ENCODE data around the gene ITGA11. TPM values are rescaled to one million over a fixed set of nuclear protein-coding genes. Genes with fewer than 3 reads are reported as not detected.
"Not testable (repeated sequence)": the region's sequence is repeated elsewhere in the genome, so short reads cannot be mapped to it uniquely, and the experiment has no call there.

ITGA11 gene
- total RNA-seq, 1 experiment from 2014 or later, result not detected

DNA sequence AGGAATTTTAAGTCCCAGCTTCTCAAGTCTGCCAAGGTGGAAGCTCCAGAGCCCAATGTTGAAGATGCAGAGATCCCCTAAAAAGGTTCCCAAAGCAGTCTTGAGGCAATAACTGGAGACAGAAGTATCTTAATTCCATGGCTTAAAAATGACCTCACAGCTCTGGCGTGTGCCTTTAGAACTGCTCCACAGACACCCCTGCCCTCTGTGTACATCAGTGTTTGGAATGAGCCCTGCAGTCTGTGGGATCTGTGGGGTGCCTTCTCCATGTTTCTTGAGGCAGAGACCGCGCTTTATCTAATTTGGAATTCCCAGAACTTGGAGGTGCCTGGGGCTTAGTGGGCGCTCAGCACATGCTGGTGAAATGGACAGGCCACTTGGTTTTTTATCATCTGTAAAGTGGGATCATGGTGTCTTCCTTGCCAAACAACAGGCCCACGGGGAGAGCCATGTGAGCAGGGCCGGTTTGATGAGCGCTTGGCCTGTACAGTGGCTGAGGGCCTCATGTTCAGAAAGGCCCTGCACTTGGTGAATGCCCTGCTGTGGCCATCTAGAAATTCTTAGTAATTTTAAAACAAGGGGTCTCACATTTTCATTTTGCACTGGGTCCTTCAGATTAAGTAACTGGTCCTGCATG, 7.1 kb downstream of the ITGA11 start:
- ChIA-PET POLR2A (ENCODE audit: unreplicated experiment) (no interaction called here), CTCF (no interaction called here)
- no peak overlapping the region for H3K9ac ChIP-seq (ENCODE audit: low read length)
- H3K4me1 ChIP-seq (ENCODE audit: insufficient read depth, low read length), result no peaks in the 10 kb centered on the region
- H3K36me3 ChIP-seq (ENCODE audit: low read depth, low read length), result no peaks in the 10 kb centered on the region
- no peaks in the 10 kb centered on the region for H3K9me2 ChIP-seq (replicated peaks; ENCODE audit: low read length)
- no peaks in the 10 kb centered on the region for H3K27me3 ChIP-seq (ENCODE audit: low read length)
- H3K4me2 ChIP-seq (ENCODE audit: low read length), result no peak overlapping the region
- H4K20me1 ChIP-seq (ENCODE audit: low read length), result no peaks in the 10 kb centered on the region
- no TSS peak for BruUV-seq (replicated peaks)
- no peaks in the 10 kb centered on the region for H3F3A ChIP-seq (ENCODE audit: low read length, unreplicated experiment)
- no peak overlapping the region for H3K27ac ChIP-seq (ENCODE audit: low read length)
- no peak overlapping the region for H3K4me3 ChIP-seq (ENCODE audit: low read length)
- H2AFZ ChIP-seq (ENCODE audit: low read length), result no peak overlapping the region
- TF ChIP-seq EZH2 (IDR thresholded peaks at IDR 0.05; ENCODE audit: low read length, unreplicated experiment) (no peak), EZH2phosphoT487 (IDR thresholded peaks at IDR 0.05; ENCODE audit: borderline replicate concordance, low read length) (no peak)
- H3K9me3 ChIP-seq (ENCODE audit: low read length), result no peaks in the 10 kb centered on the region
- no peak for DNase-seq
- ATAC-seq, result no peak
- intact Hi-C loops (cut with micrococcal nuclease), result no loop called here
- H3K79me2 ChIP-seq (ENCODE audit: low read length), result no peaks in the 10 kb centered on the region

DNA sequence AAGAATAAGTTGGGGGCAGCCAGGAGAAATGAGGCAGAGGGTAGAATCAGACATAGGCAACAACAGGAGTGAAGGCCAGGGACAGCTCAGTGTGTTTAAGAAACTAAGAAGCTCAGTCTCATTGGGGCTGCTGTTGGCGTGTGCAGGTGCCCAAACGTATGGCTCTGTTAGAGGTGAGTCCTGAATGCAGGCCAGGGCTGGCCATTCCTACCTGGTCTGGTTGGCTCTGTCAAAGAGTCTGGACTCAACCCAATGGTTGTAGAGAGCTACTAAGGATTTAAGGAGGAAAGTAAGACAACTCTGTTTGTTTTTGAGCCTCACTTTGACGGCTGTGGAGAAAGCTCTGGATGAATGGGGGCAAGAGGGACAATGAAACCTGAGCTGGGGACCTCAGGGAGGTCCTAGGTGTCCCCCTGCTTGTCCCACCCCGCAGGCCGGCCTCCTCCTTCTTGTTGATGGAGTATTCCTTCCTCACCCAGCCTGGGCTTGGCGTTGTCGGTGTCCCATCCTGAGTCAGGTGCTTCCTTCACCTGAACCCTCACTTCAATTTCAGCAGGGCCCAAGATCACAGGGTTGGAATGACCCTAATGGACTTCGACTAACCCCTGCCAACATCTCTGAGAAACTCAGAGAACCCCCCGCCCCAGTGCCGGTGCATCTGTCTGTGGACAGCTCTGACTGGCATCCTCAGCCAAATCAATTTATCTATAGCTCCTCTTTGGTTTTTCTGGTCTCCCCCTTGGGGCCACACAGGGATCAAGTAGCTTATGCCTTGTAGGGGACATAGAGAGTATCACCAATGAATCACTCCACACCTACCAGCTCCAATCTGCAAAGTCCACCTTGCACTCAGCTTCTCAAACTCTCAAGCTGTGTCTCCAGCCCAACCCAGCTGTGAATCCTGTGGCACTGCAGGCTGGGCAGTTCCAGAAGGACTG, 8.3 kb downstream of the ITGA11 start:
- ChIA-PET CTCF (no interaction called here), POLR2A (ENCODE audit: unreplicated experiment) (no interaction called here)
- ATAC-seq (no peak), DNase-seq (no peak)
- TF ChIP-seq, protein P1, sequence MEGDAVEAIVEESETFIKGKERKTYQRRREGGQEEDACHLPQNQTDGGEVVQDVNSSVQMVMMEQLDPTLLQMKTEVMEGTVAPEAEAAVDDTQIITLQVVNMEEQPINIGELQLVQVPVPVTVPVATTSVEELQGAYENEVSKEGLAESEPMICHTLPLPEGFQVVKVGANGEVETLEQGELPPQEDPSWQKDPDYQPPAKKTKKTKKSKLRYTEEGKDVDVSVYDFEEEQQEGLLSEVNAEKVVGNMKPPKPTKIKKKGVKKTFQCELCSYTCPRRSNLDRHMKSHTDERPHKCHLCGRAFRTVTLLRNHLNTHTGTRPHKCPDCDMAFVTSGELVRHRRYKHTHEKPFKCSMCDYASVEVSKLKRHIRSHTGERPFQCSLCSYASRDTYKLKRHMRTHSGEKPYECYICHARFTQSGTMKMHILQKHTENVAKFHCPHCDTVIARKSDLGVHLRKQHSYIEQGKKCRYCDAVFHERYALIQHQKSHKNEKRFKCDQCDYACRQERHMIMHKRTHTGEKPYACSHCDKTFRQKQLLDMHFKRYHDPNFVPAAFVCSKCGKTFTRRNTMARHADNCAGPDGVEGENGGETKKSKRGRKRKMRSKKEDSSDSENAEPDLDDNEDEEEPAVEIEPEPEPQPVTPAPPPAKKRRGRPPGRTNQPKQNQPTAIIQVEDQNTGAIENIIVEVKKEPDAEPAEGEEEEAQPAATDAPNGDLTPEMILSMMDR (conservative IDR thresholded peaks at IDR 0.05; ENCODE audit: low read depth, low read length), result no peak
- TF ChIP-seq EZH2 (IDR thresholded peaks at IDR 0.05; ENCODE audit: low read length, unreplicated experiment) (no peak), EZH2phosphoT487 (IDR thresholded peaks at IDR 0.05; ENCODE audit: borderline replicate concordance, low read length) (no peak)
- Histone ChIP-seq H3K4me3 (ENCODE audit: low read length) (no peak overlapping the region), H3K79me2 (ENCODE audit: low read length) (no peaks in the 10 kb centered on the region), H3F3A (ENCODE audit: low read length, unreplicated experiment) (no peaks in the 10 kb centered on the region), H3K27ac (ENCODE audit: low read length) (no peak overlapping the region), H4K20me1 (ENCODE audit: low read length) (no peaks in the 10 kb centered on the region), H3K4me2 (ENCODE audit: low read length) (no peak overlapping the region), H3K9me2 (replicated peaks; ENCODE audit: low read length) (no peaks in the 10 kb centered on the region), H3K27me3 (ENCODE audit: low read length) (no peaks in the 10 kb centered on the region), H3K9me3 (ENCODE audit: low read length) (no peaks in the 10 kb centered on the region), H2AFZ (ENCODE audit: low read length) (no peak overlapping the region), H3K9ac (ENCODE audit: low read length) (no peak overlapping the region), H3K36me3 (ENCODE audit: low read depth, low read length) (no peaks in the 10 kb centered on the region), H3K4me1 (ENCODE audit: insufficient read depth, low read length) (no peaks in the 10 kb centered on the region)
- intact Hi-C loops (cut with micrococcal nuclease), result no loop called here
- no TSS peak for BruUV-seq (replicated peaks)

DNA sequence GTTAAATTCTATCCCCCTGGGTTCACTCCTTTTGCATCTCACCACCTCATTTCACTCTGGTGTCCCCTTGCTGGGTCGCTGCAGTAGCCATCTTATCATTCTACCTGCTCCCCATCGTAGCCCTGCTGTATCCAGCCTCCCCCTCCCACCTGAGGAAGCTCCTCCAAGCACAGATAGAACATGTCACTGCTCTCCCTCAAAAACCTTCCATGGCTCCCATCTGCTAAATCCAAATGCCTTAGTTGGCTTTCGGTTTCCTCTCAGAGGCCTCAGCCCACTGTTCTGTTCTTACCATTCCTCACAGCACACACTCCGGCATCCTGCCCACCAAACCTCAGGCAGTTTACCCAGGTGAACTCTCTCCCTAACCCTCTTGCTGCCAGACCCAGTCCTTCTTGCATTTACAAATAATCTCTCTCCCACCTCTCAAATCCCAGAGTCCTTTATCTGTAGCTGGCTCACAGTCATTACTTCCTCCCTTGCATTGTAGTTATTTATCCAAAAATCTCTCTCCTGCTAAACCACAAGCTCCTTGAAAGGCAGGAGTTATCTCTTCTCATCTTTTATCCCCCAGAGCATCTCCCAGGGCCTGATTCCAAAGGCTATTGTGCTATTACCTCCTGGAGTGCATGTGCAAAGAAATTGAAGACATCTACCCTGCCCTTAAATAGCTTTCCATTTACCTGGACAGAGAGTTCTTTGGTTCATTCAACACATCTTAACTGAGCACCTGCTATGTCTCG, 9.4 kb downstream of the ITGA11 start:
- intact Hi-C loops (cut with micrococcal nuclease); H3K27ac ChIP-seq (ENCODE audit: low read length); H3K27me3 ChIP-seq (ENCODE audit: low read length); H4K20me1 ChIP-seq (ENCODE audit: low read length); H3K79me2 ChIP-seq (ENCODE audit: low read length); H2AFZ ChIP-seq (ENCODE audit: low read length); H3K9ac ChIP-seq (ENCODE audit: low read length); POLR2A ChIA-PET (ENCODE audit: unreplicated experiment); CTCF ChIA-PET; DNase-seq; H3K4me1 ChIP-seq (ENCODE audit: insufficient read depth, low read length); H3F3A ChIP-seq (ENCODE audit: low read length, unreplicated experiment); H3K4me3 ChIP-seq (ENCODE audit: low read length); BruUV-seq (replicated peaks); H3K9me2 ChIP-seq (replicated peaks; ENCODE audit: low read length); H3K36me3 ChIP-seq (ENCODE audit: low read depth, low read length); H3K4me2 ChIP-seq (ENCODE audit: low read length); ATAC-seq; H3K9me3 ChIP-seq (ENCODE audit: low read length): not testable (repeated sequence)

Data from PC-3 (cell line).